ENCODE measurements around the gene TOR3A. TPM values are rescaled to one million over a fixed set of nuclear protein-coding genes. Genes with fewer than 3 reads are reported as not detected.

TOR3A gene
- total RNA-seq, 4 donors from 2014 or later: 27.0 to 55.8 (median 48.2) TPM

DNA sequence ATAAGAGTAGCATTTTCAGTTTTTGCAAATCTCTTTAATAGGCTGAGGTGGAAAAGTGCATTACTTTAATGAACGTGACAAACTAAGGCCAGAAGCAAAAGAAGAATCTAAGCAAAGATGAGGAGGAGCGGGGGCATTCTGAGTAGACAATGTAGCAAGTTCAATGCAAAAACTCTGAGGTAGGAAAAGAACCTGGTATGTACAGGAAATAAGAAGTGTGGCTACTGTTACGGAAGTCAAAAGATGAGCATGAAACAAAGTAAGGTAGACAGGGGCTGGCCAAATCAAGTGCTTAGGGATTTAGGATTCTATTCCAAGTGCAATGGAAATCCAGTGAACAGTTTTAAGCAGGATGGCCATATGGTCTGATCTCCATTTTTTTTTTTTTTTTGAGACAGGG is 63.7 kb downstream of the TOR3A start:
- TF ChIP-seq POLR2A (IDR thresholded peaks at IDR 0.05): no peak
- TF ChIP-seq, protein P1, sequence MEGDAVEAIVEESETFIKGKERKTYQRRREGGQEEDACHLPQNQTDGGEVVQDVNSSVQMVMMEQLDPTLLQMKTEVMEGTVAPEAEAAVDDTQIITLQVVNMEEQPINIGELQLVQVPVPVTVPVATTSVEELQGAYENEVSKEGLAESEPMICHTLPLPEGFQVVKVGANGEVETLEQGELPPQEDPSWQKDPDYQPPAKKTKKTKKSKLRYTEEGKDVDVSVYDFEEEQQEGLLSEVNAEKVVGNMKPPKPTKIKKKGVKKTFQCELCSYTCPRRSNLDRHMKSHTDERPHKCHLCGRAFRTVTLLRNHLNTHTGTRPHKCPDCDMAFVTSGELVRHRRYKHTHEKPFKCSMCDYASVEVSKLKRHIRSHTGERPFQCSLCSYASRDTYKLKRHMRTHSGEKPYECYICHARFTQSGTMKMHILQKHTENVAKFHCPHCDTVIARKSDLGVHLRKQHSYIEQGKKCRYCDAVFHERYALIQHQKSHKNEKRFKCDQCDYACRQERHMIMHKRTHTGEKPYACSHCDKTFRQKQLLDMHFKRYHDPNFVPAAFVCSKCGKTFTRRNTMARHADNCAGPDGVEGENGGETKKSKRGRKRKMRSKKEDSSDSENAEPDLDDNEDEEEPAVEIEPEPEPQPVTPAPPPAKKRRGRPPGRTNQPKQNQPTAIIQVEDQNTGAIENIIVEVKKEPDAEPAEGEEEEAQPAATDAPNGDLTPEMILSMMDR (IDR thresholded peaks at IDR 0.05): no peak
- DNase-seq (ENCODE audit: low spot score in 2 of 2): no peak
- intact Hi-C loops (cut with DNase I; ENCODE audit: low total_unique reads): no loop called here
- WGBS, 2 donors: 96 to 98% methylated on average over 3 of the region's 3 CpGs
- H3K4me3 ChIP-seq (ENCODE audit: low read depth, poor library complexity, severe bottlenecking): no peak overlapping the region

Other genes starting within 250 kb of the TOR3A start
- 10 to 100 TPM in 2 of 4 donors, 1 to 10 TPM in 2; 3.4 to 28.3 (median 17.9) TPM for gene ANGPTL1, start 211.0 kb upstream of the TOR3A start, total RNA-seq
- 10 to 100 TPM; 16.7 to 25.2 (median 20.3) TPM for gene FAM20B, start 56.2 kb upstream of the TOR3A start, total RNA-seq
- 10 to 100 TPM in 3 of 4 donors, 1 to 10 TPM in 1; 8.6 to 13.6 (median 11.5) TPM for gene ABL2, start 147.6 kb downstream of the TOR3A start, total RNA-seq
- 10 to 100 TPM in 2 of 4 donors, 1 to 10 TPM in 2; 4.6 to 34.4 (median 17.7) TPM for gene SOAT1, start 211.7 kb downstream of the TOR3A start, total RNA-seq